NCI-H82 (cell line): ENCODE measurements around the gene PFKL.
A peak's percentile ranks its signal among the peaks of the same experiment; 100 is the strongest.

Experiments used
- DNase-seq: peaks from one replicate; lab custom pipeline; 2025; lab: John Stamatoyannopoulos, UW

Gene PFKL

GRCh38 chr21:44365251-44365966 lies 65.6 kb downstream of the PFKL start:
- DNase-seq: no peak

DNA sequence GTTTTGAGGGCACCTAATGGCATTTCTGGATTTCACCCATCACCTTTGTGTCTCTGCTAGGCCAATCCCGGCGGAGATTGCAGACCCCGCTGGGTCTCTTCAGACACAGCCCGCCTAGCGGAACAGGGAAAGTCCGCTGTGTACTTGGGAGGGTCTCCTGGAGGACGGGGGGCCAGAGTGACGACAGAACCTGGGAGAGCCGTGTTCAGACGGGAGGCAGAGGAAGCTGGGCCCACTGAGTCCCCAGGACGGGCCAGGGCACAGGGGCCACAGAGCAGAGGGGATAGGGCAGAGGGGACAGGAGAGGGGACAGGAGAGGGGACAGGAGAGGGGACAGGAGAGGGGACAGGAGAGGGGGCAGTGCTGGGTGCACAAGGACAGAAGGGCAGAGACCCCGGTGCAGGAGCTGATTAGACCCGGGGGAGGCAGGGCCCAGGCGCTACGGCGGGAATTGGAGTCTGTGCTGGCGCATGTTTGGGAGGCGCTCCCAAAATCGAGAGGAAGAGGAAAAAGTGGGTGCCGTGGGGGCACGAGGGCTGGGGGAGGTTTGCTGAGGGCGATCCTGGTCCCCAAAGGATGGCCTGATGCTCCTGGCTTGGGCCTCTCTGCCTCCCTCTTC lies 66.2 kb downstream of the PFKL start:
- no peak for DNase-seq

DNA sequence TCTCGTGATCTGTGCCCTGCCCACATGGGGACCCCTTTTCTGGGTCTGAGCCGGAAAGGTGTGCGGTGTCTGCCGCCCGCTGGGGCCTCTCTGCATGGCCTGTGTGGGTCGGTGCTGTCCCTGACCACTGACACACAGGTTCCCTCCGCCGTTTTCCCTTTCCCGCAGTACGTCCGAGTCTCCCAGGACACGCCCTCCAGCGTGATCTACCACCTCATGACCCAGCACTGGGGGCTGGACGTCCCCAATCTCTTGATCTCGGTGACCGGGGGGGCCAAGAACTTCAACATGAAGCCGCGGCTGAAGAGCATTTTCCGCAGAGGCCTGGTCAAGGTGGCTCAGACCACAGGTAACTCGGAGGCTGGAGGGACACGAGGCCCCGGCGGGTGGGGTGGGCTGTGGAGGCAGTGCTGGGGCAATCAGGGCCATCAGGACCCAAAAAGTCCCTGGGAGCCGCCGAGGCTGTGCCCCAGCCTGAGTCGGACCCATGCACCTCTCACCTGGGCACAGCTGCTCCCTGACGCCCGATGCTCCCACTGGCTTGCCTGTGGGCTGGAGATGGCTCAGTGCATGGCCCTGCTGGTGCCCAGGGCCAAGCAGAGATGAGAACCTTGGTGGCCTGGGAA lies 66.8 kb downstream of the PFKL start:
- no peak for DNase-seq

GRCh38 chr21:44368711-44369446 lies 69.0 kb downstream of the PFKL start:
- no peak for DNase-seq

DNA sequence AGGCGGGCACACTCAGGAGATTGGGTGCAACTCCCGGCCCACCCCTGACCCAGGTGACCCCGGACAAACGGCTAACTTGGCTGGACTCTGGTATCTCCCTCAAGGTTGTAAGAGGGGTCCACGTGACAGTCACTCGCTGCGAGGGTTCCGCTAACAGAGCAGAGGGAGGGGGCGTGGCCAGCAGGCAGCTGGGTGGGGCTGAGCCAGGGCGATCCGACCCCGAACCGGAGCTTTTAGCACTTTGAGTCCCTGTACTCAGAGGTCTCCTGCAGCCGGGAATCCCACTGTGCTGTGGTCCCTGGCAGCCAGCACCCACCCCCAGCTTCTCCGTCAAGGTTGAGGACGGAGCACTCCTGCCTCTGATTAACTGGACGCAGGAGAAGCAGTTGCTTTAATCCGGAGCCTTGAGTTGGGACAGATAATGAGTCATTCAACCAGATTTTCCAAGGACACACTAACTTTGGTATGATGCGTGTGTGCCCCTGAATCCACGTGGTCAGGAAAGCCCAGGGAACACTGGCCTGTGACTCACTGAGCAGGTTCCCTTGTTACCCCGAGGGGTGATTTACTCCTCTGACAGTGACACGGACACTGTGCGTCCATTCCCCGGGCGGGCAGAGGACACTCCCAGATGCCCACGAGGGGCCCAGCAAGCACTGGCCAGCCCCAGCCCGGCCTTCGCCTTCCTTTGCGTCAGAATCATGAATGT lies 70.3 kb downstream of the PFKL start:
- DNase-seq: peak; percentile 53

GRCh38 chr21:44370786-44371410 lies 71.0 kb downstream of the PFKL start:
- DNase-seq: no peak

- no peak for DNase-seq
Measured at GRCh38 chr21:44371596-44371995, 71.7 kb downstream of the PFKL start.

GRCh38 chr21:44372616-44373015 lies 72.8 kb downstream of the PFKL start:
- no peak for DNase-seq

DNA sequence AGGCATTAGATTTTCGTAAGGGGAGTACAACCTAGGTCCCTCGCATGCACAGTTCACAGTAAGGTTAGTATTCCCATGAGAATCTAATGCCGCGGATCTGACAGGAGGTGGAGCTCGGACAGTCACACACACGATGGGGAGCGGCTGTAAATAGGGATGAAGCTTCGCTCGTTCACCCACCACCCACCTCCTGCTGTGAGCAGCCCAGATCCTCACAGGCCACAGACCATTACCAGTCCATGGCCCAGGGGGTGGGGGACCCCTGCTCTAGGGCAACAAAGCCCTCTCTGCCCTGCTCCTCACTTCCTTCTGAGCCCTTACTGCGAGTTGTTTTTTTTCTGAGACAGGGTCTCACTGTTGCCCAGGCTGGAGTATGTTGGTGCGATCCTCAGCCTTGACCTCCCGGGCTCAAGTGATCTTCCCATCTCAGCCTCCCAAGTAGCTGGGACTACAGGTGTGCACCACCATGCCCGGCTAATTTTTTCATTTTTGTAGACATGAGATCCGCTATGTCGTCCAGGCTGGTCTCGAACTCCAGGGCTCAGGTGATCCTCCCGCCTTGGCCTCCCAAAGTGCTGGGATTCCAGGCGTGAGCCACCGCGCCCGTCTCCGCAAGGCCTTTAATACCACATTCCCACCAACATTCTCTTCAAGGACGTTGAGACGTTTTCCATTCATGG lies 74.9 kb downstream of the PFKL start:
- peak; percentile 36 for DNase-seq

- no peak for DNase-seq
Measured at GRCh38 chr21:44375281-44375651, 75.4 kb downstream of the PFKL start.

DNA sequence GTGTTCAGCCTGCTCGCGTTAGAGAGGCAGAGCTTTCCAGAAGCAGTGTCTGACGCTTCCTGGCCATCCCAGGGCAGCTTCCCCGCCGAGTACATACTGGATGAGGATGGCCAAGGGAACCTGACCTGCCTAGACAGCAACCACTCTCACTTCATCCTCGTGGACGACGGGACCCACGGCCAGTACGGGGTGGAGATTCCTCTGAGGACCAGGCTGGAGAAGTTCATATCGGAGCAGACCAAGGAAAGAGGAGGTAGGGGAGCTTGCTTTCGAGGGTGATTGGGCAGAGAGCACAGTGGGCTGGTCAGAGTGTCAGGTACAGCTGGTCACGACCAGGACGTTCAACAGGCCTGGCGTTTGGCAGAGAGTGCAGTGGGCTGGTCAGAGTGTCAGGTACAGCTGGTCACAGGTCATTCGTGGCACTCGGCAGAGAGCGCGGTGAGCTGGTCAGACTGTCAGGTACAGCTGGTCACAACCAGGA lies 75.9 kb downstream of the PFKL start:
- no peak for DNase-seq

GRCh38 chr21:44376606-44377005 lies 76.8 kb downstream of the PFKL start:
- DNase-seq: no peak
